Left cardiac atrium (tissue), 4 donors: ENCODE results near the gene DNAJC30. TPM values are rescaled to one million over a fixed set of nuclear protein-coding genes. Genes with fewer than 3 reads are reported as not detected.
"Not testable (repeated sequence)": the region's sequence is repeated elsewhere in the genome, so short reads cannot be mapped to it uniquely, and the experiment has no call there.

Source experiments
- ATAC-seq, 2 donors: fragments of 200-7000 bp; cut with Tn5 transposase; one replicate each; pipeline ENCODE4 v1.9.1; 2020; ENCODE audit warnings: mild to moderate bottlenecking in 2 of 2, moderate library complexity in 2 of 2
- DNase-seq: peaks from one replicate; pipeline ENCODE4 v3.0.0-alpha.2; 2020
- intact Hi-C, 2 donors: fragments of 100-400 bp; cut with DNase I; formaldehyde crosslinking; loops; one replicate each; pipeline versions ENCODE4 v1.14.1 to v1.15.1; 2022 to 2023
- total RNA-seq, 2 donors: library from RNA; stranded (reverse); fragmentation: NEBNext Ultra II Directional; extraction: Animal tissue kit (Norgen Biotek cat#: 25700); gene quantifications; one replicate each; pipeline ENCODE4 v1.2.1, GENCODE V29; 2021
- donor health status: DM: no; HTN: yes; CAD: no.
- donor health status: DM: no; HTN: yes; CAD: no; lungs with severe emphysema.
- donor health status: DM: yes; HTN: yes; CAD: no.
- donor health status: Dilated cardiomyopathy.

DNAJC30 gene
- total RNA-seq, 2 donors from 2014 or later = 13.6 to 14.3 TPM

- DNase-seq (no peak), ATAC-seq (peak in 1 of 2 donors; percentile 10)
- intact Hi-C loops = no loop called here
These were observed 32.5 kb upstream of the DNAJC30 start for GRCh38 chr7:73715648-73716317.

GRCh38 chr7:73713319-73713718 is 30.1 kb upstream of the DNAJC30 start:
- DNase-seq, intact Hi-C loops: not testable (repeated sequence)

GRCh38 chr7:73712773-73713172 is 29.5 kb upstream of the DNAJC30 start:
- ATAC-seq (no peak), DNase-seq (no peak)
- intact Hi-C loops = no loop called here

More at GRCh38 chr7:73713319-73713718, 30.1 kb upstream of the DNAJC30 start:
- ATAC-seq = not testable (repeated sequence)

- ATAC-seq (no peak), DNase-seq (no peak)
- intact Hi-C loops = no loop called here
These were observed 25.8 kb upstream of the DNAJC30 start for GRCh38 chr7:73708961-73709549.

GRCh38 chr7:73707045-73707631 is 23.9 kb upstream of the DNAJC30 start:
- intact Hi-C loops = no loop called here
- DNase-seq = no peak
- no peak for ATAC-seq

GRCh38 chr7:73706126-73707044 is 23.1 kb upstream of the DNAJC30 start:
- intact Hi-C loops = no loop called here
- ATAC-seq = no peak
- no peak for DNase-seq

GRCh38 chr7:73705551-73705920 is 22.3 kb upstream of the DNAJC30 start:
- ATAC-seq (no peak), DNase-seq (no peak)
- intact Hi-C loops = no loop called here

GRCh38 chr7:73704640-73705550 is 21.6 kb upstream of the DNAJC30 start:
- ATAC-seq (no peak), DNase-seq (no peak)
- intact Hi-C loops = no loop called here

- DNase-seq (peak; percentile 58), ATAC-seq (peak; percentile 71 to 74)
- intact Hi-C loops = no loop called here
These were observed 20.7 kb upstream of the DNAJC30 start for GRCh38 chr7:73703757-73704639.

GRCh38 chr7:73703225-73703624 is 20.0 kb upstream of the DNAJC30 start:
- ATAC-seq = no peak
- intact Hi-C loops = no loop called here
- no peak for DNase-seq

GRCh38 chr7:73702665-73703064 is 19.4 kb upstream of the DNAJC30 start:
- ATAC-seq (no peak), DNase-seq (no peak)
- intact Hi-C loops = no loop called here

GRCh38 chr7:73702226-73702625 is 19.0 kb upstream of the DNAJC30 start:
- no peak for ATAC-seq
- intact Hi-C loops = no loop called here
- DNase-seq = no peak

GRCh38 chr7:73701357-73701995 is 18.2 kb upstream of the DNAJC30 start:
- no peak for DNase-seq
- intact Hi-C loops = no loop called here
- peak in 1 of 2 donors; percentile 17 for ATAC-seq

- DNase-seq (no peak), ATAC-seq (no peak)
- intact Hi-C loops = no loop called here
These were observed 17.4 kb upstream of the DNAJC30 start for GRCh38 chr7:73700581-73701134.

- ATAC-seq (no peak), DNase-seq (no peak)
- intact Hi-C loops = no loop called here
These were observed 16.8 kb upstream of the DNAJC30 start for GRCh38 chr7:73700069-73700423.

GRCh38 chr7:73699370-73700068 is 16.3 kb upstream of the DNAJC30 start:
- ATAC-seq = no peak
- intact Hi-C loops = no loop called here
- DNase-seq = no peak
